GM12864 (cell line): ENCODE data around the gene ARFGEF2.

Source experiments
- DNase-seq: peaks from one replicate; pipeline ENCODE4 v3.0.0-alpha.2; 2011; ENCODE audit warnings: low read depth
- H3K4me3 ChIP-seq: 2 replicates; pipeline ENCODE4 v1.5.1; 2011; ENCODE audit warnings: mild to moderate bottlenecking, low read depth, low read length, control low read depth
- TF ChIP-seq, protein P1 (sequence below): IDR thresholded peaks from 2 replicates; pipeline ENCODE4 v1.5.1; 2011; ENCODE audit warnings: low read depth, mild to moderate bottlenecking, moderate library complexity, low read length, control low read depth, inconsistent platforms; ENCODE audit errors: missing control alignments

The ARFGEF2 gene

DNA sequence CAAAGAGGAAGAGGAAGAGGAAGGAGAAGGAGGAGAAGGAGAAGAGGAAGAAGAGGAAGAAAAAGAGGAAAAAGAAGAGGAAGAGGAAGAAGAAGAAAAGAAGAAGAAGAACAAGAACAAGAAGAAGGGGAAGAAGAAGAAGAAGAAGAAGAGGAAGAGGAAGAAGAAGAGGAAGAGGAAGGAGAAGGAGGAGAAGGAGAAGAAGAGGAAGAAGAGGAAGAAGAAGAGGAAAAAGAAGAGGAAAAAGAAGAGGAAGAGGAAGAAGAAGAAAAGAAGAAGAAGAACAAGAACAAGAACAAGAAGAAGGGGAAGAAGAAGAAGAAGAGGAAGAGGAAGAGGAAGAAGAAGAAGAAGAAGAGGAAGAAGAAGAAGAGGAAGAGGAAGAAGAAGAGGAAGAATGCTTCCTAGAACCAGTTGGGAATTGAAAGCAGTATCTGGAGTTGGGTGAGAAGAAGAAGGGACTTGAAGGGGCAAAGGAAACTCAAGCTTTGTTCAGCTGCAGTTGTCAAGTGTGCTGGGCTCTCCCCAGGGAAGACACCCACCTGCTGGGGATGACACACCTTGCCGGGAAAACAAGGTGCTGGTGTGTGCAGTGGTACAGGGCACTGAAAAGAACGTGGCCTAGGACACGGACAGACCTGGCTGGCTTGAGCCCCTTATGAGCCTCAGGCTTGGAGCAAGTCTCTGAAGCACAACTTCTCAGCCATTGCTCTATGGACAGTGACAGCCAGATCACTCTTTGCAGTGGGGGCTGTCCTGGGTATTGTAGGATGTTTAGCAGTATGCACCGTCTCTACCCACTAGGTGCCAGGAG is 30.1 kb upstream of the ARFGEF2 start:
- H3K4me3 ChIP-seq, result no peak overlapping the region
- TF ChIP-seq, protein P1, sequence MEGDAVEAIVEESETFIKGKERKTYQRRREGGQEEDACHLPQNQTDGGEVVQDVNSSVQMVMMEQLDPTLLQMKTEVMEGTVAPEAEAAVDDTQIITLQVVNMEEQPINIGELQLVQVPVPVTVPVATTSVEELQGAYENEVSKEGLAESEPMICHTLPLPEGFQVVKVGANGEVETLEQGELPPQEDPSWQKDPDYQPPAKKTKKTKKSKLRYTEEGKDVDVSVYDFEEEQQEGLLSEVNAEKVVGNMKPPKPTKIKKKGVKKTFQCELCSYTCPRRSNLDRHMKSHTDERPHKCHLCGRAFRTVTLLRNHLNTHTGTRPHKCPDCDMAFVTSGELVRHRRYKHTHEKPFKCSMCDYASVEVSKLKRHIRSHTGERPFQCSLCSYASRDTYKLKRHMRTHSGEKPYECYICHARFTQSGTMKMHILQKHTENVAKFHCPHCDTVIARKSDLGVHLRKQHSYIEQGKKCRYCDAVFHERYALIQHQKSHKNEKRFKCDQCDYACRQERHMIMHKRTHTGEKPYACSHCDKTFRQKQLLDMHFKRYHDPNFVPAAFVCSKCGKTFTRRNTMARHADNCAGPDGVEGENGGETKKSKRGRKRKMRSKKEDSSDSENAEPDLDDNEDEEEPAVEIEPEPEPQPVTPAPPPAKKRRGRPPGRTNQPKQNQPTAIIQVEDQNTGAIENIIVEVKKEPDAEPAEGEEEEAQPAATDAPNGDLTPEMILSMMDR, result no peak
- DNase-seq, result no peak

- no peak for DNase-seq
- TF ChIP-seq, protein P1, result no peak
- no peak overlapping the region for H3K4me3 ChIP-seq
Observed at GRCh38 chr20:48892049-48892470, 29.5 kb upstream of the ARFGEF2 start.

- TF ChIP-seq, protein P1, result no peak
- H3K4me3 ChIP-seq, result no peak overlapping the region
- no peak for DNase-seq
Observed at GRCh38 chr20:48892891-48893290, 28.6 kb upstream of the ARFGEF2 start.

GRCh38 chr20:48893374-48893773 is 28.1 kb upstream of the ARFGEF2 start:
- H3K4me3 ChIP-seq, result no peak overlapping the region
- DNase-seq, result no peak
- TF ChIP-seq, protein P1, result no peak

DNA sequence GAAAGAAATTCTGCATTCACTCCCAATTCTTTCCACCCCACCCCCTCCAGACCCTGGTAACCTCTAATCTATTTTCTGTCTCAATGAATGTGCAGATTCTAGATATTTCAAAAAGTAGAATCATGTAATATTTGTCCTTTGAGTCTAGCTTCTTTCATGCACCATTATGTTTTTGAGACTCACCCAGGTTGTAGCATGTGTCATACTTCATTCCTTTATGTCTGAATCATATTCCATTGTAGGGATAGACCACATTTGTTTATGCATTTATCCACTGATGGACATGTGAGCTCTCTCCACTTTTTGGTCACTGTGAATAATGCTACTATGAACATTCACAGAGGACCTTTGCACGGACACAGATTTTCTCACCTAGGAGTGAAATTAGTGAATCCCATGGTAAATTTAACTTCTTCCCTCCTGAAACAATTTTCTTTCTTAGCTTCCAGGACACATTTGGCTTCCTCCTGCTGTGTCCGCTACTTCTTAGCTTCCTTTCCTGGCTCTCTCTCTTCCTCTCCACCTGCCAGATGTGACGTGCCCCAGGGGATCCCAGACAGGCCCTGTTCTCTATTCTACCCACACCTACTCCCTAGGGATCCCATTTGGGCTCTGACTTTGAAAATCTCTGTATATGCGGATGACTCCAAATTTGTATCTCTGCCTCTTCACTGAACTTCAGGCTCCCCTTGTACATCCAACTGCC is 24.1 kb upstream of the ARFGEF2 start:
- no peak for DNase-seq
- H3K4me3 ChIP-seq, result no peak overlapping the region
- TF ChIP-seq, protein P1, result no peak

GRCh38 chr20:48898210-48898609 is 23.3 kb upstream of the ARFGEF2 start:
- no peak overlapping the region for H3K4me3 ChIP-seq
- DNase-seq, result no peak
- TF ChIP-seq, protein P1, result no peak
